HG02763 (cell line): ENCODE data around the gene NRP1.

Experiments used
- ATAC-seq: cut with Tn5 transposase; IDR thresholded peaks from one replicate; pipeline ENCODE4 v1.9.1; 2021; ENCODE audit warnings: mild to moderate bottlenecking, moderate library complexity; ENCODE audit not compliant: unreplicated experiment

NRP1 gene

DNA sequence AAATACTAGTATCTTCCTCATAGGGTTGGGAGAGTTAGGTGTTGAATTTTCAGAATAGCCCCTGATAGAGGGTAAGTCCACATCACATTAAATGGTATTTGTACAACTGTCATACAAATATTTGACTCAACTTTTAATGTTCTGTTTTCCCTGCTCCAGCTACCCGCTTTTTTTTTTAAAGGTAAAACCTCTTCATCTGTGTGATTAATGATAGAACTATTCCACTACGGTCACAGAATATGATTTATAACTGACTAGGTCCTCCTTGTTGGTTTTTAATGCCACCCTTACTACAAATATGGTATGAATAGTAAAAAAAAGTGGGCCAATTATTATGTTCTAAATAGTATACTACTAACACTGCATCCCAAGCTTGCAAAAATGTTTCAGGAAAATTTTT is 15.6 kb upstream of the NRP1 start:
- ATAC-seq: no peak

- ATAC-seq: no peak
Observed at GRCh38 chr10:33349268-33349667, 14.8 kb upstream of the NRP1 start.

DNA sequence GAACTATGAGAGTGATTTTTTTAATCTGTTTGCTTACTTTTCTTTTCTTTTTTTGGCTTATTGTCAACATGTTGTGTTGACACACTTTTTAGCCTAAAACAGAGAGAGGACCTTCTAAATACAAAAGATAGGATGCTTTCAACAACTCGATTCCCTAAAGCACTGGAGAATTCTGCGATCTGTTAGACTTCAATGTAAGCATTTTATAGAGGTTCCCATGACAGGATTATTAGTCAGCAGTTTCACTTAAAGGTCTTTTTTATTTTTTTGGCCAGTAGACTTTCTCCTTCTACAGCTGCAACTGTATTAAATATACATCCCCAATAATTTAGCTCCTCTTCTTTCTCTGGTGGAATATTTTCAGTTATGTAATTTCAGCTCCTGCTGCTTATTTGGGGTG is 12.7 kb upstream of the NRP1 start:
- no peak for ATAC-seq

DNA sequence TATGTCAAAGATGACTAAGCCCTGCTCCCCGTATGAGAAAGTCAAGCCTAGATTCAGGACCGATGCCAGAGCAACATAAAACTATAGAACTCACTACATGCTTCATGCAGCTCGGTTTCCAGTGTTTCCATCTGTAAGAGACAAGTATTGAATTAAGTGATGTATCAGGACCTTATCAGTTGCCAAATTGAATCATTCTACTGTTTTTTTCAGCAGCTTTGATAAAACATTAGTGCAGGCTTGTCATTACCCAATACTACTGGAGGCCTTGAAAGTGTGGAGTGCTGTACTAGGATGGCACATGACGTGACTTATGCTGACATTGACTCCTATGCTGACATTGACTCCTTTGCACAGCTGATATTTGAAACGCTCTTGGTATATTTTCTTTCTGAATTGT is 10.8 kb upstream of the NRP1 start:
- ATAC-seq: no peak

DNA sequence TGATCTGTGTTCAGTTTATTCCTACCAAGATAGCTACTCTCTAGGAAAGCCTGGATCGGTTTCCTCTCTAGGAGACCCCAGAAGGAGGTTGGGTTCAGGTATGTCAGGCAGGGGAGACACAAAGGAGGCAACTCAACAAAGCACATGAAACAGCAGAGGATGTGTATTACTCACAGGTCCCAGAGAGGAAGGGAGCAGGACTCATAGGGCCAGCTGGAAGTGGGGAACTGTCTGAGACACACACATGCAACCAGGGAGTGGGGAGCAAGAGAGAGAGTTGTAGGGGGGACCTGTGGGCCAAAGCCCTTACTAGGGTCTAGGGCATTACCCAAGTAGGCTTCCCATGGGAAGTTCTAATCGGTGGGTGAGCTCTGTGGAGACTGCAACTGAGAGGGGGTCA is 10.2 kb upstream of the NRP1 start:
- no peak for ATAC-seq

DNA sequence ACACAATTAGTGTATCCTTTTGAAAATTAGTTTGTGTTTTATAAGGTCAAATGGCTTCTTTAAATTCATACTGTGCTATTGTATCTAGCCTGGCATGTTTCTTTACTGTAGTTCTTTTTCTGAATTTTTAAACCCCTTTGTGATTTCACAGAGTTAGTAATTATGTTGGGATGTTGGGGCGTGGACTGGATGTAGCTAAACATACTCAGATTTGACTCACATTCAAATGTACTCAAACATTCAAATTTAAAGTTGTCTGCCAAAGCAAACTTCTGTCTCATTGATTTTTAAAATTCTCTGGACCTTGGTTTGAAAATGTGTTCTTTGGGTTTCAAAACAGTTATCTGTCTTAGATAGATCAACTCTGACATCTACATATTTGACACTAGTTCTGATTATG is 7.2 kb upstream of the NRP1 start:
- ATAC-seq: no peak

DNA sequence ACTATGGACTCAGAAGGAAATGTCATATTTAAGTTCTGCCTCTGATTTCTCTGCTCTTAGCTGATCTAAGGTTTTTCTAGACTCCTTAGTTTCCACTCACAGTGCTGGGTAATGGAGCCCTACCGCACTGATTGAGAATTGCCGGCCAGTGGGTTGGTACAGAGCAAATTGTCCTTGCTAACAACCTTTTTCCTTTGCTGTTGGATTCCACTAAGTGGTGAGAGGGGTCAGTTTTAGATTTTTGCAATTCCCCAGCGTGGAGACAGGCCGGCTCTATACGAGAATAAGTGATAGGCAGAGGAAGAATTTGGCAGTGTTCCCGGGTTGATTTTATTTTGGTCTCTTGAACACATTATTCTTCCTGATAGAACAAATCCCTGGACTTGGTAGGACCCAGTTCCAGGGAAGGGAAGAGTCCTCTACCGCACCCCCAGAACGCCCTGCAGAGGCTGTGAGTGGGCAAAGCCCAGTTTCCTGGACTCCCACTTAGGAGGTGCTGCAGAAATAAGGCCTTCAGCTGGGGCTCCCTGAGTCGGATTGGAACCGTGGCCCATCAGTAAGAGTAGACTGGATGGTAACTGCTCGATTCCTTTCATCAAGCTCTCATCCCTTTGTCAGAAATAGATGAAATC is 3.0 kb upstream of the NRP1 start:
- no peak for ATAC-seq

DNA sequence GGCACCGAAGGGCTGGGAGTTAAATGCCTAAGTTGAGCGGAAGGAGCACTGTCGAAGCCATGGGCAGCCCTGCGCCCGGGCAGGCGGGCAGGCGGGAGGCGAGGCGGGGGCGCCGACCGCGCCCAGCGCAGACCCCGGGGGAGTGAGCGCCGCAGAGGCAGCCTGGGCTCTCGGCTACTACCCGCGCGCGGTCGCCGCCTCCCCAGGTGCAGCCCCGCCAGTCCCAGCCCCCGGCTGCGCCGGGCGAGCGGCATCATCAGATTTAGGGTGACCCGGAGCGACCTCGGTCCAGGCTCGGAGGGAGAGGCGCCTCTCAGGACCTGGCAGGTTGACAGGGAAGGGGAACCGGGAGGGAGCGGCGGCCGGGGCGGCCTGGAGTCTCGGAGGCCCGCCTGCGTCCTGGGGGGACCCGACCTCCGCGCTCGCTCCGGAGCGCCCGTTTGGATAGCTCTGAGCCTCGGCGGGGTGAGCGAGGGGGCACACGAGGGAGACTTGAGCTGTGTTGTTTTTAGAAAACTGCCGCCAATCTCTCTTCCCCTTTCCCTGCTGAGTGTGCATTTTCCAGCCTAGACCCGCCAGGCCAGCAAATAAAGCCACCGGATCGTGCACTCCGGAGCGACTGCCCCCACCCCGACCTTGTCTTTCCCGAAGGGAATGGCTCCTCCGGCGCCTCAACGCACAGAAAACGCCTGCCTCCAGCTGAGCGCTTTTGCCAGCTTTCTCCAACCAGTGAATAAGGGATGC is 2.3 kb upstream of the NRP1 start:
- no peak for ATAC-seq

- no peak for ATAC-seq
Observed at GRCh38 chr10:33335801-33336581, 1.5 kb upstream of the NRP1 start.

DNA sequence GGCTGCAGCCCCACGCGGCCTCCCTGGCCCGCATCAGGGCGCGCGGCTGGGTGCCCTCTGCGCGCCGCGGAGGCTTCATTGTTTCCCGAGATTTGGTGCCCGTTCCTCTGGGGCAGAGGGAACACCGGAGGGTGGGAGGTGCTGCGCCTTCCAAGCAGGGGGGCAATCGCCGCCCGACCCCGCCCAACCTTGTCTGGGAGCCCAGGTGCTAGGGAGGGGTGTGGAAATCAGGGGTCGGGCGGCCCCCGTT is 1.0 kb upstream of the NRP1 start:
- ATAC-seq: no peak

DNA sequence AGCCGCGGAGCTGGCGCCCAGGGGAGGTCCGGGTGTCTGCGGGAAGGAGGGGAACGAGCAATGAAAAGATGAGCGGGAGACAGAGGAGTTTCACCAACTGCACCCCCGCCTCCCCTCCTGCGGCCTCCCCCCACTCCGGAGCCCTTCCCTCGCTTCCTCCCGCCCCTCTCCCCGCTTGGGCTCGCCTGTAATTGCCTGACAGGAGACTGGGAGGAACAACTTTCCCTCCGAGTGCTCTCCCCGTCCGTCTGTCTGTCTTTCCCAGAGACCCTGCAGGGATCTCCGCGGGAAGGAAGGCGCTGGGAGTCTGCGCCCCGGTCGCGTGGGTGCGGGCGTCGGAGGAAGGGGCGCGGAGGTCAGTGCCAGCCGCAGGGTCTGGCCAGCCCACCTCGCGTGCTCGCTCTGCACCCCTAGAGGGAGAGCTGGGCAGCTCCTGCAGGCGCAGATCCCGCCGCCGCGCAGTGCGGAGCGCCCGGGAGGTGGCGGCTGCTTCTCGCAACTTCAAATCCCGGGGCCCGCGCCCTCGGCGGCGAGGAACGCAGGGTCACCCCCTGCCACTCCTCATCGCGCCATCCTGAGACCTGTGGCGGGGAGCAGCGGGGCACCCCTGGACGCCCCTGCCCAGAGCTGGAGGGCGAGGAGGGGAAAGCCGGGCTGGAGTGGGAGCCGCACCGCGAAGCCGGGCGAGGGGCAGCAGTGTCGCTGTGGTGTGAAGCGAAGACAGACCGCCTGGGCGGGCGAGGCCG is 511 bp upstream of the NRP1 start:
- ATAC-seq: no peak

GRCh38 chr10:33333260-33334101 is 986 bp downstream of the NRP1 start:
- no peak for ATAC-seq

GRCh38 chr10:33332183-33333065 is 2.0 kb downstream of the NRP1 start:
- ATAC-seq: no peak

- no peak for ATAC-seq
Observed at GRCh38 chr10:33331379-33331694, 3.1 kb downstream of the NRP1 start.

GRCh38 chr10:33330543-33331378 is 3.7 kb downstream of the NRP1 start:
- peak; percentile 55 for ATAC-seq

- ATAC-seq: no peak
Observed at GRCh38 chr10:33329178-33329577, 5.3 kb downstream of the NRP1 start.

GRCh38 chr10:33328253-33328652 is 6.2 kb downstream of the NRP1 start:
- no peak for ATAC-seq

GRCh38 chr10:33327751-33328150 is 6.7 kb downstream of the NRP1 start:
- ATAC-seq: no peak

- no peak for ATAC-seq
Observed at GRCh38 chr10:33326933-33327332, 7.5 kb downstream of the NRP1 start.
